AG08395 (cell line): ENCODE data around the gene DMD.
"Not testable (repeated sequence)": the region's sequence is repeated elsewhere in the genome, so short reads cannot be mapped to it uniquely, and the experiment has no call there.

Source experiments
- DNase-seq: peaks from one replicate; pipeline ENCODE4 v3.0.0; 2012; ENCODE audit warnings: mixed read lengths, low spot score

Gene DMD

GRCh38 chrX:32016195-32016594 is 1195.2 kb downstream of the DMD start:
- no peak for DNase-seq

- DNase-seq, result no peak
Measured at GRCh38 chrX:32010948-32011347, 1200.4 kb downstream of the DMD start.

GRCh38 chrX:32010212-32010611 is 1201.1 kb downstream of the DMD start:
- DNase-seq, result no peak

DNA sequence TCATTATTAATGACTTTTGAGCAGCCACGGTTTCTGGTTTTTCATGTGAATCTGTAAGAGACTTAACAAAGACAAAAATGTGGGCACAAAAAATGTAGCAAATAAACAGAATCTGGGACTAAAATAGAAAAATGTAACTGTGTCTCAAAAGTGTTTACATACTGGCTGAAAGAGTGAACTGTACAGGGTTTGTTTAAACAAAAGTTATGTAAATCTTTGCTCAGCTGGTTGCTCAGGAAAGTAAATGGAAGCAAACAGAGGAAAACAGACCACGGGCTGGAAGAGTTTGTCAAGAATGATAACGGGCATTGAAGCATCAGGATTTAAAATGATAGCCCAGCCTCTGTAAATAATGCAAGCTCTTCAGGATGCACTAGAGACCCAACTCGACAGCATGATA is 1217.7 kb downstream of the DMD start:
- no peak for DNase-seq

GRCh38 chrX:31988975-31989374 is 1222.4 kb downstream of the DMD start:
- DNase-seq, result no peak

GRCh38 chrX:31981546-31982062 is 1229.7 kb downstream of the DMD start:
- no peak for DNase-seq

- no peak for DNase-seq
Measured at GRCh38 chrX:31969714-31970113, 1241.6 kb downstream of the DMD start.

GRCh38 chrX:31962256-31962655 is 1249.1 kb downstream of the DMD start:
- no peak for DNase-seq

- DNase-seq, result no peak
Measured at GRCh38 chrX:31934842-31935370, 1276.4 kb downstream of the DMD start.

DNA sequence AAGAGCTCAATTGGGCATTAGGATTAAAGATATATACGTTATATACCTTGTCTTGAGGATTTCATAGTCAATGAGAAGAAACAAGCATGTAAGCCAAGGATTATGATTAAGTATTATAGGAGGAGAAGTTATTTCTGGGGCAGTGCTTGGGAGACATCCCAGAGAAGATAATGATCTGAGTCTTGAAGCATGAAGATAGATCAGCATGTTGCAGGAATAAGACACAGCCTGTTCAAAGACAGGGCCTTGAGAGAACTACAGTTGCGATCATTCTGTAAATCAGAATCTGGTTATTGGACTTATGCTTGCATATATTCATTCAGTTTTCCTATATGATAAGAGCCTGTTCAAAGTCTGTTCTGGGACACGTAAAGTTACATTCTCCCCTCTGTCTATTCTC is 1277.3 kb downstream of the DMD start:
- DNase-seq, result no peak

DNA sequence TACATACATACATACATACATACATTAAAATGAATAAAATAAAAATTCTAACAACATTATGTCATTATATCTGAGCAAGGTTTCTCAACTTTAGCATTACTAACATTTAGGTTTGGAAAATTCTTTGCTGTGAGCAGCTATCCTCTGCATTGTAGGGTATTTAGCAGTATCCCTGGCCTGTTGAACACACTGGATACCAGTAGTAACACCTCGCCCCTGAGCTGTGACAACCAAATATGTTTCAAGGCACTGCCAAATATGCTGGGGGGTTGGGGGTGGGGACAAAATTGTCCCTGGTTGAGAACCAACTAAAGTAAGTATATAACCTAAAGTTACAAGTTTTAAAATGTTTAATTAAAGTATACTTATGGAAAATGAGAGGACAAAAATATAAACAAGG is 1278.6 kb downstream of the DMD start:
- DNase-seq, result no peak

DNA sequence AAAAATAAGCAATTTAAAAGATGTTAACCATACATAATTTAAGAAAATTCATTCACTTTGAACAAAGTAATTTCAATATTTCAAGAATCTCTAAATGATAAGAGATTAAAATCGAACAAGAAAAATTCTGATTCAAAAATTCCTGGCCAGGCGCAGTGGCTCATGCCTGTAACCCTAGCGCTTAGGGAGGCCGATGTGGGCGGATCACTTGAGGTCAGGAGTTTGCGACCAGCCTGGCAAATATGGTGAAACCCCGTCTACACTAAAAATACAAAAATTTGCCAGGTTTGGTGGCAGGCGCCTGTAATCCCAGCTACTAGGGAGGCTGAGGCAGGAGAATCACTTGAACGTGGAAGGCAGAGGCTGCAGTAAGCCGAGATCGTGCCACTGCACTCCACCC is 1279.0 kb downstream of the DMD start:
- not testable (repeated sequence) for DNase-seq

DNA sequence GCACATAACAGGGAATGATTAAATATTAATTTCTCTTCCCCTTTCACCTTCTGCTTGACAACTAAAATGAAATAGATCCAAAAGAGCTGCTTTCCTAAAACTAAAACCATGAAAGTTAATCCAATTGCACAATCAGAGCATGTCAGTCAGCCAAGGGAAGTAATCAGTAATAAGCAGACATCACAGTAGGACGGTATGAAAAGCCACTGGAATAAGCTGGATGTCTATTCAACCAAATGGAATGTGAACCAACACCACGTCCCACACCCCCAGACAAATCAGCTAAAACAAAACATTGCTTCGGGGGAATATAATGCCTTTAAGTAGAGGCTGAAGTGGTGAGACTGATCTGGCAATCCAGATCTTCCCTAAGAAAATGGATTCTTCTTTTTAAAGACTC is 1280.1 kb downstream of the DMD start:
- DNase-seq, result no peak

DNA sequence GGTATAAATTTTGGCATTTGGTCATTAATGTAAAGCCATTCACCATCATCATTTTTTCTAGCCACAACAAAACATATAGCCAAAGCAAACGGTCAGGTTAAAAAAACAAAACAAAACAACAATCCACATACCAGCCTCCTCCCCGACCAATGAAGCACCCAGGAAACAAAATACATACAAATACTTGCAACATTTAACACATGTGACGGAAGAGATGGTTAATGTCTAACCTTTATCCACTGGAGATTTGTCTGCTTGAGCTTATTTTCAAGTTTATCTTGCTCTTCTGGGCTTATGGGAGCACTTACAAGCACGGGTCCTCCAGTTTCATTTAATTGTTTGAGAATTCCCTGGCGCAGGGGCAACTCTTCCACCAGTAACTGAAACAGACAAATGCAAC is 1282.0 kb downstream of the DMD start:
- DNase-seq, result no peak

DNA sequence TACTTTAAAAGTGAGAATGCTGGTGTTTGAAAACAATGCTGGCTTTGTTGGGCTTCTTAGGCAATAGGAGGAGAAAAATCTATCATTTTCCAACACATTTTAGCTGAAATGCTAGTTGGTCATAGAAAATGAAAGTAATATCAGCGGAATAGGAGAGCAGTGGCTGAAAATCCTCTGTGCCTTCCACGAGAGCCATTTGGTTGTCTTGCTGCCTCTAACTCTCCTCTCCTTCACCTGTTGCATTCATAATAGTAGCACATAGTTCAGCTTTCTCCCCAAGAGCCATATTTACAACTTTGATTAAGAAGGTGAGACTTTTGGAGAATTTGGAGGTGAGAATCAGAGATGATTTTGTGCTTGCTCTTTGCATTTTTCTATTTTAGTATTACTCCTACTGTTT is 1290.1 kb downstream of the DMD start:
- DNase-seq, result no peak

DNA sequence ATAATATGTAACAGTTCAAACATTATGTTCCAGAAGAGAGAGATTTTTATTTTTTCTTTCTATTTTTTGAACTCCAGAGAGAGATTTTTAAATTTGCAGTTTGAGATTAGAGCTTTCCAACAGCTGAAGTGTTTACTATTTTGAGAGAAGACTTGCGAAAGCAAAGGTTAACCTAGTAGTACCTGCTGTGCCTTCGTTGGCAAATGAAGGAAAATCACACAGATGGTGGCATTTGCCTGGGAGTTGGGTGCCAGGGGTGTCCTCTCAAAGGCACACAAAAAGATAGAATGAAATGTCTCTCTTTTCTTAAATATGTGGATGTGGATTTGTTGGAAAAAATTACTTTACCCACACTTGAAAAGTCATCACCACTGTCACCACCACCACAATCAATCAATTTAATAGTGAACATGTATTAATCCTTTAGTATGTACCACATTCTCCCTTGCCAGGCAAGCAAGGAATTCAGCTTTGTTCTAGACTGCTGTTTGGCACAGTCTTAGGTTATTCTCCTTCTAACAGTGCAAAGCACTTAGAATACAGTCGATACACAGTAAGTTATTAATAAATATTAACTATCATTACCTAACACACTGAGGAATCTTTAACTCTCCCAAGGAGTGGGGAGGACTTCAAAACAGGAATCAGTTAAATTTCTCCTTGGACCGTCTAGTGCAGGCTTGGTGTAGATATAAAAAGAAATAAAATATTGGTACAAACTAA is 1301.3 kb downstream of the DMD start:
- DNase-seq, result no peak

DNA sequence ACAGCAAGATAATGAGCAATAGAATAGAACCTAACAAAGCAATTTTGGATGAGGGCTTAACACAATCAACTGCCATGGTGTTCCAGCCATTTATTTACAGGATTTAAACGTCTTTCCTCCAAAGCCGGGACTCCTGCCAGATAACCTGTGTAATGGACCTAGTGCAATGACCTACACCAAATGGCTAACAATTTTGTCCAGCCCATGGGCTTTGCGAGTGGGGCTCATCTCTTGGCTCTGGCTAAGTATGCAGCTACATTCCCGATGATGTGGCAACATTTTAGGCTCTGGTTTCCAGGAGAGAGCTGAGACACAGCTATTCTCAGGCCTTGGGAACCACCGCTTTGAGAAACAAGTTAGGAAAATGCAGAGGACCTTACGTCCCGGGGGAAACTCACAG is 1317.2 kb downstream of the DMD start:
- no peak for DNase-seq

DNA sequence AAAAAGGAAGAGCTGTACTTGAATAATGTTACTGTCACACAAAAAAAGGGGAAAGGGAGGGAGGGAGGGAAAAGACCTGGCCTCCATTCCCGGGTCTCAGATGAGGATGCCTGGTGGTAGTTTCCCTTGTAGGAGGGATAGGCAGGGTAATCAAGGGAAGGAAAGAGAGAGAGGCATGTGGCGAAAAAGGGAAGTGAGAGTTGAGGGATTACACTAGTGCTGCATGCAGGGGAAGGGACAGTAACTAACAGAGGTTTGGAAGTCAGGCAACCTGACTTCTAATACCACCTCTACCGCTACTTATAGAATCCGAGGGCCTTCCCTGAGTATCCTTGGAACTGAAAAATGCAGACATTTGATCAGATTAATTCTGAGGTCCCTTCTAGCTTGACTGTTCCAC is 1317.8 kb downstream of the DMD start:
- DNase-seq, result no peak

GRCh38 chrX:31889088-31889487 is 1322.3 kb downstream of the DMD start:
- no peak for DNase-seq

GRCh38 chrX:31884535-31884934 is 1326.8 kb downstream of the DMD start:
- no peak for DNase-seq

DNA sequence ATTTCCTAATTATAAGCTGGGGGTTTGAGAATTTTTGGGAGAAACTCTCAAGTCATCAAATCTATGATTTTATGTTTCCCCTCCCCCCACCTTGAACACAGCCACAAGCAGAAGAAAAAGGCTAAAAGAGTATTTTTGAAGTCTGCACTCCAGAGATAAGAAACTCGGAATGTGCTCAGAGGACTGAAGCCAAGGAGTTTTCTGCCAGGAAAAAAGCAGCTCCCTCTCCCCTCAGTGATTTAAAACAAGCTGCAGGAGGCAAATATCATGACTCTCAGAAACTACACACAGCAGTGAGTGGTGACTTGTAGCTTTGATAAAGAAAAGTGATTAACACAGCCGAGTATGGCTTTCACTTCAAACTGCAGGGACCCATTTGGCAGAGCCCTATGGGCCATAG is 1339.3 kb downstream of the DMD start:
- no peak for DNase-seq

DNA sequence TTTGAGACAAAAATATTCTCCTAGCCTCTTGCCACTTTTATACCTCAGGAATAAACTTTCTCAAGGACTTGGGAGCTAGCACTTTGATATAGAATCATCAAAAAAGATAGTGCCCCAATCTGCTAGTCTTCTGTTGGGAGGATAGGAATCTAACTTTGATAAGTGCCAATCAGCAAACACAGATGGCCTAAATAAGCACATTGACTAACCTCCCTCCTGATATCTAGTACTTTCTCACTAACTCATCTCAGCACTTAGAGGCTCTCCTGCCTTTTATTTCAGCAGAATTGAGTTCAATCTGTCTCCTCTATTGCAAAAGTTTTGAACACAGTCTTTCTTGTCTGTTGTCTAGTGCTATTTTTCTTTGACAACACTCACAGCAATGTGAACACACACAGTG is 1341.1 kb downstream of the DMD start:
- no peak for DNase-seq

- DNase-seq, result no peak
Measured at GRCh38 chrX:31860686-31861085, 1350.7 kb downstream of the DMD start.

- DNase-seq, result no peak
Measured at GRCh38 chrX:31858915-31859314, 1352.4 kb downstream of the DMD start.
